ENCODE results near the gene RCOR2.
"Not testable (repeated sequence)": the region's sequence is repeated elsewhere in the genome, so short reads cannot be mapped to it uniquely, and the experiment has no call there.

The RCOR2 gene

GRCh38 chr11:63866211-63866610 lies 50.8 kb downstream of the RCOR2 start:
- no peak overlapping the region for H3K9ac ChIP-seq (ENCODE audit: low read depth, low read length)
- peaks cover 22% of the 10 kb centered on the region for H3K4me1 ChIP-seq (ENCODE audit: insufficient read depth, low read length)
- 90% methylated on average over 4 of the region's 4 CpGs for WGBS

GRCh38 chr11:63863620-63864019 lies 53.3 kb downstream of the RCOR2 start:
- 99% methylated on average over 5 of the region's 6 CpGs for WGBS
- not testable (repeated sequence) for H3K4me3 ChIP-seq (ENCODE audit: low read length)

More at GRCh38 chr11:63866211-63866610, 50.8 kb downstream of the RCOR2 start:
- no peaks in the 10 kb centered on the region for H3K9me3 ChIP-seq (ENCODE audit: insufficient read depth, low read depth, low read length)
- no peak overlapping the region for H3K27ac ChIP-seq (ENCODE audit: low read depth, low read length)
- no peak overlapping the region for H3K4me3 ChIP-seq (ENCODE audit: low read length)
- H3K27me3 ChIP-seq (ENCODE audit: insufficient read depth, low read length), result no peaks in the 10 kb centered on the region
- H3K36me3 ChIP-seq (ENCODE audit: insufficient read depth, low read length), result peaks cover 6% of the 10 kb centered on the region

GRCh38 chr11:63862923-63863322 lies 54.0 kb downstream of the RCOR2 start:
- no peak overlapping the region for H3K4me3 ChIP-seq (ENCODE audit: low read length)
- no peak overlapping the region for H3K27ac ChIP-seq (ENCODE audit: low read depth, low read length)
- H3K9ac ChIP-seq (ENCODE audit: low read depth, low read length), result no peak overlapping the region
- peaks cover 6% of the 10 kb centered on the region for H3K36me3 ChIP-seq (ENCODE audit: insufficient read depth, low read length)
- no peaks in the 10 kb centered on the region for H3K27me3 ChIP-seq (ENCODE audit: insufficient read depth, low read length)
- H3K4me1 ChIP-seq (ENCODE audit: insufficient read depth, low read length), result peaks cover 17% of the 10 kb centered on the region
- 91% methylated on average over 4 of the region's 4 CpGs for WGBS
- no peaks in the 10 kb centered on the region for H3K9me3 ChIP-seq (ENCODE audit: insufficient read depth, low read depth, low read length)

More at GRCh38 chr11:63863620-63864019, 53.3 kb downstream of the RCOR2 start:
- H3K9ac ChIP-seq (ENCODE audit: low read depth, low read length); H3K36me3 ChIP-seq (ENCODE audit: insufficient read depth, low read length); H3K9me3 ChIP-seq (ENCODE audit: insufficient read depth, low read depth, low read length); H3K27me3 ChIP-seq (ENCODE audit: insufficient read depth, low read length); H3K27ac ChIP-seq (ENCODE audit: low read depth, low read length): not testable (repeated sequence)
- H3K4me1 ChIP-seq (ENCODE audit: insufficient read depth, low read length), result peaks cover 19% of the 10 kb centered on the region
